GM12865 (cell line): ENCODE data around the gene COL8A1.

Experiments used
- DNase-seq: peaks from one replicate; pipeline ENCODE4 v3.0.0; 2010; ENCODE audit warnings: low read depth
- H3K4me3 ChIP-seq: 2 replicates; pipeline ENCODE4 v1.5.1; 2011; ENCODE audit warnings: mild to moderate bottlenecking, low read depth, low read length, control low read depth
- TF ChIP-seq, protein P1 (sequence below): IDR thresholded peaks from 2 replicates; pipeline ENCODE4 v1.5.1; 2011; ENCODE audit warnings: low read length, control low read depth, low read depth, inconsistent platforms; ENCODE audit not compliant: insufficient read depth; ENCODE audit errors: missing control alignments

Gene COL8A1

DNA sequence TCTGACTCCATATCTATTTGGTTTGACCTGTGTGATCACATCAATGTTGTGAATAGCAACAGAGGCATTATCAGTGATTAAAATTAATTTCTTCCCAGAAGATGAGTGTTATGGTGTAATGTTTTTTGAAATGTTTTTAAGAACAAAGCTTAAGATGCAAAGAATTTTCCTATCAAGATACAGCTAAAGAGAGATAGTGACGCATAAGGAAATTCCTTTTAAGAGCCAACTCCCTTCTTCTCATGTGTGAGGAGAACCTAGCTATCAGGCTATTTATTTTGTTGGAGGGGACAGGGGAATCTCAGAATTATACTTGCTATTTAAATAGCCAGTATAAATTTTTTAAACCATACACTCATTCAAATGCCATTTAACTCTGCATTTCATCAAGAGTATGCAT is 71.3 kb downstream of the COL8A1 start:
- H3K4me3 ChIP-seq, result no peak overlapping the region
- TF ChIP-seq, protein P1, sequence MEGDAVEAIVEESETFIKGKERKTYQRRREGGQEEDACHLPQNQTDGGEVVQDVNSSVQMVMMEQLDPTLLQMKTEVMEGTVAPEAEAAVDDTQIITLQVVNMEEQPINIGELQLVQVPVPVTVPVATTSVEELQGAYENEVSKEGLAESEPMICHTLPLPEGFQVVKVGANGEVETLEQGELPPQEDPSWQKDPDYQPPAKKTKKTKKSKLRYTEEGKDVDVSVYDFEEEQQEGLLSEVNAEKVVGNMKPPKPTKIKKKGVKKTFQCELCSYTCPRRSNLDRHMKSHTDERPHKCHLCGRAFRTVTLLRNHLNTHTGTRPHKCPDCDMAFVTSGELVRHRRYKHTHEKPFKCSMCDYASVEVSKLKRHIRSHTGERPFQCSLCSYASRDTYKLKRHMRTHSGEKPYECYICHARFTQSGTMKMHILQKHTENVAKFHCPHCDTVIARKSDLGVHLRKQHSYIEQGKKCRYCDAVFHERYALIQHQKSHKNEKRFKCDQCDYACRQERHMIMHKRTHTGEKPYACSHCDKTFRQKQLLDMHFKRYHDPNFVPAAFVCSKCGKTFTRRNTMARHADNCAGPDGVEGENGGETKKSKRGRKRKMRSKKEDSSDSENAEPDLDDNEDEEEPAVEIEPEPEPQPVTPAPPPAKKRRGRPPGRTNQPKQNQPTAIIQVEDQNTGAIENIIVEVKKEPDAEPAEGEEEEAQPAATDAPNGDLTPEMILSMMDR, result no peak
- no peak for DNase-seq

DNA sequence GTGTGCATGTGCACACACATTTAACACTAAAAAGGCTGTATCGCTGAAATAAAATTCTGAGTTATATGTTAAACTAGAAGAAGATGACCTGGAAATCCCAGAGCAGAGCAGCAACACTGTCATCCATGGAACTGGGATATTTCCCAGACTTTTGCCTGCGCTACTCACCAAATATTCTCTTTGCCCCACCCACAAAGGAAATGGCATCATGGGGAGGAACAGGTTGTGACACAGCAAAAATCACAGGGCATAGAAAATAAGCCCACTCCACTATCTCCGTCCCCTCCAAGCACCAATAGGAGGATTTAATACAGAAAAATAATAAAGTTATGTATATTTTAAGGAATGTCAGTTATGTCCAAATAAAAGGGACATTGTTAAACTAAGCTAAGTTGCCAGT is 71.7 kb downstream of the COL8A1 start:
- TF ChIP-seq, protein P1, result no peak
- H3K4me3 ChIP-seq, result no peak overlapping the region
- no peak for DNase-seq

DNA sequence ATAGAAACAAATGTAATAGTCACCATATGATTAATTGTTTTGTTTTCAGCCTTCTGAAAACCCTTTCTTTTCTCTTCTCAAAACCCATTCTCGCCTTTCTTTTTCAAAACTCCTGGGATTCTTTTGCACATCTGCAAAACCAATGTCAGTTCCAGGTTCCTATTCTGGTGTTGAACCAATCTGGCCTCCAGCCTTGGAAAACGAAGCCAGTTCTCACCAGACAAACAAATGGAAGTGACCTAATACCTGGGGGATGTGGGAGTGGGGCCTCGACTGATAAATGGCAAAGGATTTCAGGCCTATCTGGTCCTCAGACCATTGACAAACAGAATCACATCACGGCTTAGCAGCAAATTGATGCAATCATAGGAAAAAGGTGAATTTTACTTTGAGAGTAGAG is 73.0 kb downstream of the COL8A1 start:
- DNase-seq, result no peak
- H3K4me3 ChIP-seq, result no peak overlapping the region
- TF ChIP-seq, protein P1, result no peak

DNA sequence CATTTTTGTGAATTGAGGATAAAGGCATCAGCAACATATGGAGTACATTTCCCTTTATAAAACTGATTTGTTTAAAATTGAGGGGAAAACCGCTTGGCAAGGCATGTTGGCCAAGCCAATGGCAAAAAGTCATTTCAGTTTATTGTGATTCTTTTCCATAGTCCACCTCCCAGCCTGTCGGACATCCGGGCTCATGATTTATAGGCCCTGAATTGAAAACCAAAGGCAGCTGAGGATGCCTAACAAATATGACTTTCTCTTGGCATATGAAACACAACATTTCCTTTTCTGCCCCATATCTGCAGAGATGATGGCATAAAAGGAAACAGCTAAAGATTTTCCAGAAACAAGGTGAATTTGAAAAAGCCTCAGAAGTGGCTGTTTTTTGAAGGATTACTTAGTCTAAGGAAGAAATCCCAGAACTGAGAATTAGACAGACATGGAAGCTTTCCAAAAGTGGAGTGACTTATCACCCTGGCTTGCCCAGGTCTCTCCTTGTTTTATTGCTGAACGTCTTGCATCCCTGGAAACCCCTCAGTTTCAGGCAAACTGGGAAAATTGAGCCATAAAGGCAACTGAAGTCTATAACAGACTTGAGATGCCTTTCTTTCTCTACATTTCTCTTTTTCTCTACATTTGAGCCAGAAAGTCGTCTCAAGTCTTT is 74.0 kb downstream of the COL8A1 start:
- DNase-seq, result no peak
- TF ChIP-seq, protein P1, result no peak
- no peak overlapping the region for H3K4me3 ChIP-seq

DNA sequence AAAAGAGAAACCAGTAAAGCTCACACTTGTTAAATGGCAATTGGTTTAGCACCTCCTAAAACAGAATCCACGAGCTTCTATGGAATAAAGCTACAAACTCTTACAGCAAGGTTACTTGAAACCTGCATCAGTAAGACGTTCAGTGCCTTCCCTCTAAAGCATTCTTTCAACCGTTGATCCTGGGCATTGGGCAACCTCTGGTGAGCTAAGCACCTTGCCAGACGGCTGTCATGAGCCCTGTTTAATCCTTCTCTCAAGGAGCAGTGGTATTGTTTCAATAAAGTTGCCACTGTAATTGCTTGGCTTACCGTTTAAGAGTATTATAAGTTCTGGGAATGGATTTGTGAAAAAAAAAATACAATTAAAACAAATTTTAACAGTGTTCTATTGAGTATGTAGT is 75.0 kb downstream of the COL8A1 start:
- DNase-seq, result no peak
- no peak overlapping the region for H3K4me3 ChIP-seq
- TF ChIP-seq, protein P1, result no peak

DNA sequence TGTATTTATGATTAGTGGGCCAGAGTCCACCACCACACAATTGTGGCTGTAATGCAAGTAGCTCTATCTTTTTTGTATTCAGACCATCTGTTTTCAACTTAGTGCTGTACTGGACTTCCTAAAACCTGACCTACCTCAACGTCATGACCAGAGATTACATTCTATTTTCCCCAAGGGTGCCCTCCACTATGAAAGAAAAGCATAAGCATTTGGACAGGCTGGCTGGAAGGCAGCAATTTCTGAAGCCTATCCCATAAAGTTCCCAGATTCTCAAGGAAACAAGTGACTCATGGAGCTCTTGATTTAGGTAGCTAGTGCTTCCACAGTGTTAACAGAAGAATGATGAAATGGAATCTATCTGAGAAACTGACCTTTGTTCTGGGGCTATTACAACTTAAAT is 75.8 kb downstream of the COL8A1 start:
- no peak for DNase-seq
- TF ChIP-seq, protein P1, result no peak
- no peak overlapping the region for H3K4me3 ChIP-seq

DNA sequence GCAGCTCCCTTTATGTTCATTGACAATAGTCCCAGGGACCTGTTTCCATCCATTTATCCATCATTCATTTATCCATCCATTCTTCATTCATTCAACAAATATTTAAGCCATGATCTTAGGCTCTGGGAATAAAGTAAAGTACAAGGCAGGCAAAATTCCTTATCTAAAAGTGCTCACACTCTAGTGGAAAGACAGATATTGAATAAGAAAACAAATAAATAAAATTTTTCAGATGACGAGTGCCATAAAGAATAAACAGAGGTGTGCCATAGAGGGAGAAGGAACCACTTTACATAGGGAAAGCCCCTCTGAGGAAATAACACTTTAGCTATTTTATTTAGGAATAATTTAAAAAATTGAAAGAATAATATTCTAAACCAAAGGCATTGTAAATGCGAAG is 76.2 kb downstream of the COL8A1 start:
- H3K4me3 ChIP-seq, result no peak overlapping the region
- TF ChIP-seq, protein P1, result no peak
- no peak for DNase-seq
